HepG2 (cell line): ENCODE data around the gene UTS2R. TPM values are rescaled to one million over a fixed set of nuclear protein-coding genes. Genes with fewer than 3 reads are reported as not detected.

Experiments used
- EZH2 ChIP-seq: conservative IDR thresholded peaks from 2 replicates; pipeline ENCODE4 v1.6.1; 2012; ENCODE audit warnings: mild to moderate bottlenecking, low read depth, low read length, moderate library complexity
- GFI1 ChIP-seq: sonication (generic); formaldehyde crosslinking; IDR thresholded peaks from 2 replicates; pipeline ENCODE4 v1.5.0; 2020; ENCODE audit warnings: missing genetic modification reagents, mild to moderate bottlenecking, borderline replicate concordance
- HMG20B ChIP-seq: conservative IDR thresholded peaks from 2 replicates; pipeline ENCODE4 v1.6.1; 2016; ENCODE audit warnings: missing genetic modification reagents, missing compliant biosample characterization
- KDM1A ChIP-seq: IDR thresholded peaks from 2 replicates; pipeline ENCODE4 v1.6.1; 2016; ENCODE audit warnings: missing compliant biosample characterization
- KLF6 ChIP-seq: IDR thresholded peaks from 2 replicates; pipeline ENCODE4 v1.8.0; 2016; ENCODE audit warnings: missing biosample characterization, missing genetic modification reagents
- MTF1 ChIP-seq: sonication (generic); formaldehyde crosslinking; IDR thresholded peaks from 2 replicates; pipeline ENCODE4 v1.5.0; 2020; ENCODE audit warnings: missing genetic modification reagents
- NFATC3 ChIP-seq: sonication (generic); formaldehyde crosslinking; IDR thresholded peaks from 2 replicates; pipeline ENCODE4 v1.5.1; 2020; ENCODE audit warnings: mild to moderate bottlenecking, missing genetic modification reagents
- NFE2 ChIP-seq: sonication (generic); formaldehyde crosslinking; IDR thresholded peaks from 2 replicates; pipeline ENCODE4 v1.4.0; 2020; ENCODE audit warnings: missing genetic modification reagents
- NRL ChIP-seq: sonication (generic); formaldehyde crosslinking; IDR thresholded peaks from 2 replicates; pipeline ENCODE4 v1.5.0; 2020; ENCODE audit warnings: missing genetic modification reagents, mild to moderate bottlenecking, moderate library complexity, borderline replicate concordance
- PHF20 ChIP-seq: sonication (generic); formaldehyde crosslinking; IDR thresholded peaks from 2 replicates; pipeline ENCODE4 v1.5.0; 2020; ENCODE audit warnings: mild to moderate bottlenecking, missing genetic modification reagents
- PRPF4 ChIP-seq: fragments of 200-400 bp; formaldehyde crosslinking; IDR thresholded peaks from 2 replicates; pipeline ENCODE4 v1.6.1; 2016; ENCODE audit warnings: low read length, low read depth; ENCODE audit not compliant: poor library complexity, severe bottlenecking
- RBM22 ChIP-seq: fragments of 200-400 bp; formaldehyde crosslinking; optimal IDR thresholded peaks from 2 replicates; pipeline ENCODE3; 2017; ENCODE audit warnings: mild to moderate bottlenecking, low read length, moderate library complexity
- SIN3A ChIP-seq: IDR thresholded peaks from 2 replicates; pipeline ENCODE4 v1.6.1; 2011; ENCODE audit warnings: low read depth, mild to moderate bottlenecking, control low read depth, low read length, borderline replicate concordance
- TAF15 ChIP-seq: fragments of 200-400 bp; formaldehyde crosslinking; IDR thresholded peaks from one replicate; pipeline ENCODE4 v1.6.1; 2018; ENCODE audit warnings: mild to moderate bottlenecking, low read depth, low read length; ENCODE audit not compliant: poor library complexity, severe bottlenecking
- YY1 ChIP-seq: IDR thresholded peaks from 2 replicates; pipeline ENCODE4 v1.6.1; 2011; ENCODE audit warnings: low read length, low read depth, moderate library complexity, mild to moderate bottlenecking; ENCODE audit not compliant: insufficient read depth, insufficient replicate concordance
- ZFP1 ChIP-seq: IDR thresholded peaks from 2 replicates; pipeline ENCODE4 v1.6.1; 2016
- ZGPAT ChIP-seq: IDR thresholded peaks from 2 replicates; pipeline ENCODE4 v1.6.1; 2016; ENCODE audit warnings: mild to moderate bottlenecking
- ZNF343 ChIP-seq: sonication (generic); formaldehyde crosslinking; IDR thresholded peaks from 2 replicates; pipeline ENCODE4 v1.4.0; 2020; ENCODE audit warnings: mild to moderate bottlenecking, missing genetic modification reagents
- ZNF557 ChIP-seq: sonication (generic); formaldehyde crosslinking; IDR thresholded peaks from 2 replicates; pipeline ENCODE4 v1.4.0; 2020; ENCODE audit warnings: missing genetic modification reagents
- polyA plus RNA-seq, 8 experiments: library from polyadenylated mRNA; depleted of rRNA in 3 of 8; stranded (reverse) in 7 of 8; unstranded in 1 of 8; fragments of >200 nt; fragmentation: Illumina TruSeq in 4 of 8; extraction: Trizol in 4 of 8; gene quantifications; 2 replicates each; pipeline versions ENCODE4 v1.2.1 to v1.2.3, GENCODE V29; 2011 to 2016; ENCODE audit warnings: low read depth in 4 of 8, missing spikeins in 1 of 8, mixed read lengths in 1 of 8; ENCODE audit not compliant: insufficient read depth in 1 of 8
- total RNA-seq, 5 experiments: library from RNA; depleted of rRNA; stranded (reverse); fragments of >200 nt; fragmentation: Illumina TruSeq; extraction: Trizol; gene quantifications; 2 replicates each; pipeline ENCODE4 v1.2.3, GENCODE V29; 2016; ENCODE audit warnings: low read depth in 1 of 5
- TF ChIP-seq, protein P1 (sequence below): sonication (generic); formaldehyde crosslinking; IDR thresholded peaks from 2 replicates; pipeline ENCODE4 v1.4.0; 2020; ENCODE audit warnings: mild to moderate bottlenecking, missing genetic modification reagents
- TF ChIP-seq, protein P2 (sequence below): sonication (generic); formaldehyde crosslinking; IDR thresholded peaks from 2 replicates; pipeline ENCODE4 v1.8.0; 2022; ENCODE audit warnings: missing genetic modification reagents, mild to moderate bottlenecking, moderate library complexity, borderline replicate concordance

Gene UTS2R
- total and polyA plus RNA-seq, 2 of the 13 experiments (the other 11 are each of a cell fraction or from before 2014, with no cell fraction given) = 0.13 to 0.15 TPM

DNA sequence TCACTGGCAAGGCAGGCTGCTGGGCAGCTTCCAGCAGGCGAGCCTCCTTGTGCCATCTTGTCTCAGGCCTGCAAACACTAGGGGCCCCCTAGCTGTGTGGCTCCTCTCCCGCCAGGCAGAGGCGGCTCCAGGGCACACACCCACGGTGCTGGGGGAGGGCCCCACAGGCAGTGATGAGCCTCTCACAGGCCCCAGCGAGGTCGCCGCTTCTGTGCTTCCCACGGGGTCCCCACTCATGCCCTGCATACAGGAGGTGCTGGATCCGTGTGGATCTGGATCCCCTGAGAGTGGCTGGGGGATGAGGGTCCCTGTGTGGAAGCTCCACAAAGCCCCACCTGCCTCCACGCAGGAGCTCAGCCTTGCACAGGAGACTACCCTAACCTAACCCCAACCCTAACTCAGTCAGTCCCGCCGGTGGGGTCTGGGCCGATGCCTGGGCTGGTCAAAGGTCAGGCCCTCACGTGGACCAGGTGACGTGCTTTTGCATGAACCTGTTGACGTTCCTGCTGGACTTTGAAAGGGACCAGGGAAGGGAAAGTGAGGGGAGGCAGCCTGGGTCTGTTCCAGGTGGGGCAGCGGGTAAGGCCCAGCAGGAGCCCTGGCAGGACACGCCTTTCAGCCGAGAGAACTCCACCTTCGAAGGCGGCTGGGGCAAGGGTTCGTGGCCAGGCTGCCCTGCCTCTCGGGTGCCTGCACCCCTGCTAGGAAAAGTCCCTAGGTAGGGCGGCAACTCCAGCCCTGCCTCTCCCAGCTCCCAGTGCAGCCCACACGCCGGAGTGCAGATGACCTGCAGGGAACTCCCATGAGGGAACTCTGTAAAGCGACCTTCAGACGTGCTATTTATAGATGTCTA lies 43.2 kb upstream of the UTS2R start (continued):
- TF ChIP-seq, protein P1, sequence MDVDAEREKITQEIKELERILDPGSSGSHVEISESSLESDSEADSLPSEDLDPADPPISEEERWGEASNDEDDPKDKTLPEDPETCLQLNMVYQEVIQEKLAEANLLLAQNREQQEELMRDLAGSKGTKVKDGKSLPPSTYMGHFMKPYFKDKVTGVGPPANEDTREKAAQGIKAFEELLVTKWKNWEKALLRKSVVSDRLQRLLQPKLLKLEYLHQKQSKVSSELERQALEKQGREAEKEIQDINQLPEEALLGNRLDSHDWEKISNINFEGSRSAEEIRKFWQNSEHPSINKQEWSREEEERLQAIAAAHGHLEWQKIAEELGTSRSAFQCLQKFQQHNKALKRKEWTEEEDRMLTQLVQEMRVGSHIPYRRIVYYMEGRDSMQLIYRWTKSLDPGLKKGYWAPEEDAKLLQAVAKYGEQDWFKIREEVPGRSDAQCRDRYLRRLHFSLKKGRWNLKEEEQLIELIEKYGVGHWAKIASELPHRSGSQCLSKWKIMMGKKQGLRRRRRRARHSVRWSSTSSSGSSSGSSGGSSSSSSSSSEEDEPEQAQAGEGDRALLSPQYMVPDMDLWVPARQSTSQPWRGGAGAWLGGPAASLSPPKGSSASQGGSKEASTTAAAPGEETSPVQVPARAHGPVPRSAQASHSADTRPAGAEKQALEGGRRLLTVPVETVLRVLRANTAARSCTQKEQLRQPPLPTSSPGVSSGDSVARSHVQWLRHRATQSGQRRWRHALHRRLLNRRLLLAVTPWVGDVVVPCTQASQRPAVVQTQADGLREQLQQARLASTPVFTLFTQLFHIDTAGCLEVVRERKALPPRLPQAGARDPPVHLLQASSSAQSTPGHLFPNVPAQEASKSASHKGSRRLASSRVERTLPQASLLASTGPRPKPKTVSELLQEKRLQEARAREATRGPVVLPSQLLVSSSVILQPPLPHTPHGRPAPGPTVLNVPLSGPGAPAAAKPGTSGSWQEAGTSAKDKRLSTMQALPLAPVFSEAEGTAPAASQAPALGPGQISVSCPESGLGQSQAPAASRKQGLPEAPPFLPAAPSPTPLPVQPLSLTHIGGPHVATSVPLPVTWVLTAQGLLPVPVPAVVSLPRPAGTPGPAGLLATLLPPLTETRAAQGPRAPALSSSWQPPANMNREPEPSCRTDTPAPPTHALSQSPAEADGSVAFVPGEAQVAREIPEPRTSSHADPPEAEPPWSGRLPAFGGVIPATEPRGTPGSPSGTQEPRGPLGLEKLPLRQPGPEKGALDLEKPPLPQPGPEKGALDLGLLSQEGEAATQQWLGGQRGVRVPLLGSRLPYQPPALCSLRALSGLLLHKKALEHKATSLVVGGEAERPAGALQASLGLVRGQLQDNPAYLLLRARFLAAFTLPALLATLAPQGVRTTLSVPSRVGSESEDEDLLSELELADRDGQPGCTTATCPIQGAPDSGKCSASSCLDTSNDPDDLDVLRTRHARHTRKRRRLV (CRISPR knock-in tag) = peak; percentile 87; the same call in 1 of the 2 replicates
- TF ChIP-seq RBM22 (peak; percentile 40), EZH2 (no peak), PHF20 (peak; percentile 46; the same call in 1 of the 2 replicates), ZFP1 (CRISPR knock-in tag) (0 out of 2 replicates have a peak, but pooled peaks have one; percentile 46), NFATC3 (CRISPR knock-in tag) (no peak), SIN3A (peak; percentile 31; the same call in 1 of the 2 replicates), ZGPAT (CRISPR knock-in tag) (peak; percentile 89), GFI1 (0 out of 2 replicates have a peak, but pooled peaks have one; percentile 54), HMG20B (CRISPR knock-in tag) (peak; percentile 34), KDM1A (CRISPR knock-in tag) (peak; percentile 20; the same call in 1 of the 2 replicates), ZNF557 (CRISPR knock-in tag) (peak; percentile 80), MTF1 (CRISPR knock-in tag) (no peak), TAF15 (peak; percentile 46), ZNF343 (peak; percentile 66; the same call in 1 of the 2 replicates), KLF6 (CRISPR knock-in tag) (peak; percentile 91), NFE2 (CRISPR knock-in tag) (no peak), NRL (CRISPR knock-in tag) (peak; percentile 88), PRPF4 (no peak), YY1 (no peak)
- TF ChIP-seq, protein P2, sequence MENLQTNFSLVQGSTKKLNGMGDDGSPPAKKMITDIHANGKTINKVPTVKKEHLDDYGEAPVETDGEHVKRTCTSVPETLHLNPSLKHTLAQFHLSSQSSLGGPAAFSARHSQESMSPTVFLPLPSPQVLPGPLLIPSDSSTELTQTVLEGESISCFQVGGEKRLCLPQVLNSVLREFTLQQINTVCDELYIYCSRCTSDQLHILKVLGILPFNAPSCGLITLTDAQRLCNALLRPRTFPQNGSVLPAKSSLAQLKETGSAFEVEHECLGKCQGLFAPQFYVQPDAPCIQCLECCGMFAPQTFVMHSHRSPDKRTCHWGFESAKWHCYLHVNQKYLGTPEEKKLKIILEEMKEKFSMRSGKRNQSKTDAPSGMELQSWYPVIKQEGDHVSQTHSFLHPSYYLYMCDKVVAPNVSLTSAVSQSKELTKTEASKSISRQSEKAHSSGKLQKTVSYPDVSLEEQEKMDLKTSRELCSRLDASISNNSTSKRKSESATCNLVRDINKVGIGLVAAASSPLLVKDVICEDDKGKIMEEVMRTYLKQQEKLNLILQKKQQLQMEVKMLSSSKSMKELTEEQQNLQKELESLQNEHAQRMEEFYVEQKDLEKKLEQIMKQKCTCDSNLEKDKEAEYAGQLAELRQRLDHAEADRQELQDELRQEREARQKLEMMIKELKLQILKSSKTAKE = peak; percentile 98
